PC-9 (cell line): ENCODE results near the gene NUDT22. TPM values are rescaled to one million over a fixed set of nuclear protein-coding genes. Genes with fewer than 3 reads are reported as not detected.

Experiments
- total RNA-seq: library from RNA; stranded (reverse); gene quantifications from 2 replicates; pipeline ENCODE4 v1.2.3, GENCODE V29; 2021

NUDT22 gene
- total RNA-seq, 1 experiment from 2014 or later: 87.4 TPM

Other genes with a start within 250 kb of the NUDT22 start
- 105 and 119 TPM in 2 replicates for gene OTUB1, start 239.8 kb upstream of the NUDT22 start, total RNA-seq
- 0.25 and 0.44 TPM in 2 replicates for gene FLRT1, start 190.3 kb upstream of the NUDT22 start, total RNA-seq
- gene MACROD1, start 60.2 kb upstream of the NUDT22 start, total RNA-seq: 41.0 and 68.8 TPM in 2 replicates
- gene STIP1, start 40.1 kb upstream of the NUDT22 start, total RNA-seq: 267 and 299 TPM in 2 replicates
- 5.0 and 6.6 TPM in 2 replicates for gene FERMT3, start 19.6 kb upstream of the NUDT22 start, total RNA-seq
- 55.2 and 76.2 TPM in 2 replicates for gene TRPT1, start 88 bp upstream of the NUDT22 start, total RNA-seq
- gene DNAJC4, start 4.3 kb downstream of the NUDT22 start, total RNA-seq: 55.0 and 57.1 TPM in 2 replicates
- 110 and 129 TPM in 2 replicates for gene VEGFB, start 8.3 kb downstream of the NUDT22 start, total RNA-seq
- gene FKBP2, start 14.8 kb downstream of the NUDT22 start, total RNA-seq: 84.2 and 93.2 TPM in 2 replicates
- 385 and 435 TPM in 2 replicates for gene PPP1R14B, start 20.7 kb downstream of the NUDT22 start, total RNA-seq
- 73.2 and 79.6 TPM in 2 replicates for gene PLCB3, start 25.3 kb downstream of the NUDT22 start, total RNA-seq
- 94.3 and 94.4 TPM in 2 replicates for gene BAD, start 58.4 kb downstream of the NUDT22 start, total RNA-seq
- gene GPR137, start 59.6 kb downstream of the NUDT22 start, total RNA-seq: 72.8 and 110 TPM in 2 replicates
- 0.53 and 0.57 TPM in 2 replicates for gene KCNK4, start 65.0 kb downstream of the NUDT22 start, total RNA-seq
- gene CATSPERZ, start 74.1 kb downstream of the NUDT22 start, total RNA-seq: 1.3 TPM in 1 of 2 replicates, not detected in the other
- gene ESRRA, start 79.2 kb downstream of the NUDT22 start, total RNA-seq: 61.0 and 64.6 TPM in 2 replicates
- gene TRMT112, start 91.3 kb downstream of the NUDT22 start, total RNA-seq: 264 and 275 TPM in 2 replicates
- gene PRDX5, start 91.8 kb downstream of the NUDT22 start, total RNA-seq: 381 and 441 TPM in 2 replicates
- gene CCDC88B, start 113.9 kb downstream of the NUDT22 start, total RNA-seq: 9.6 and 15.1 TPM in 2 replicates
- gene RPS6KA4, start 132.9 kb downstream of the NUDT22 start, total RNA-seq: 60.6 and 64.3 TPM in 2 replicates